Osteoblast (primary cell): ENCODE data around the gene CDX1. TPM values are rescaled to one million over a fixed set of nuclear protein-coding genes. Genes with fewer than 3 reads are reported as not detected.

Source experiments
- DNase-seq: peaks from one replicate; pipeline ENCODE4 v3.0.0; 2011; ENCODE audit warnings: low spot score, mixed read lengths; ENCODE audit not compliant: insufficient read length; ENCODE audit errors: missing footprints
- H2AFZ ChIP-seq: 2 replicates; pipeline ENCODE4 v1.6.0; 2011; ENCODE audit warnings: mild to moderate bottlenecking, low read length
- H3K27ac ChIP-seq: 2 replicates; pipeline ENCODE4 v1.5.1; 2011; ENCODE audit warnings: mild to moderate bottlenecking, low read depth, low read length, moderate library complexity
- H3K27me3 ChIP-seq: 2 replicates; pipeline ENCODE4 v1.6.0; 2012; ENCODE audit warnings: mild to moderate bottlenecking, control low read depth, inconsistent platforms, low read length, moderate library complexity; ENCODE audit not compliant: insufficient read depth
- H3K36me3 ChIP-seq: 2 replicates; pipeline ENCODE4 v1.5.1; 2011; ENCODE audit warnings: mild to moderate bottlenecking, low read length, control low read depth, moderate library complexity; ENCODE audit not compliant: insufficient read depth
- H3K4me1 ChIP-seq: 2 replicates; pipeline ENCODE4 v1.5.1; 2011; ENCODE audit warnings: mild to moderate bottlenecking, low read length, control low read depth, moderate library complexity; ENCODE audit not compliant: insufficient read depth
- H3K4me2 ChIP-seq: 2 replicates; pipeline ENCODE4 v1.6.0; 2011; ENCODE audit warnings: mild to moderate bottlenecking, low read length; ENCODE audit not compliant: insufficient read depth
- H3K4me3 ChIP-seq: fragments of 200-600 bp; sonication (generic); 3 replicates; pipeline ENCODE4 v1.5.1; 2012; ENCODE audit warnings: mild to moderate bottlenecking, low read length, inconsistent platforms; ENCODE audit not compliant: insufficient read depth
- H3K79me2 ChIP-seq: 2 replicates; pipeline ENCODE4 v1.6.0; 2012; ENCODE audit warnings: mild to moderate bottlenecking, low read length, control low read depth, inconsistent platforms; ENCODE audit not compliant: insufficient read depth
- H3K9me3 ChIP-seq: 2 replicates; pipeline ENCODE4 v1.5.1; 2011; ENCODE audit warnings: low read depth, low read length, control low read depth
- H4K20me1 ChIP-seq: 2 replicates; pipeline ENCODE4 v1.6.0; 2012; ENCODE audit warnings: mild to moderate bottlenecking, low read length, control low read depth; ENCODE audit not compliant: insufficient read depth
- total RNA-seq: library from RNA; depleted of rRNA; stranded (reverse); fragments of >200 nt; gene quantifications from 2 replicates; pipeline ENCODE4 v1.2.3, GENCODE V29; 2012
- TF ChIP-seq, protein P1 (sequence below): IDR thresholded peaks from 2 replicates; pipeline ENCODE4 v1.5.1; 2011; ENCODE audit warnings: mild to moderate bottlenecking, low read depth, low read length, moderate library complexity; ENCODE audit errors: extremely low read depth

Gene CDX1
- total RNA-seq, 1 donor, result 0.36 TPM

DNA sequence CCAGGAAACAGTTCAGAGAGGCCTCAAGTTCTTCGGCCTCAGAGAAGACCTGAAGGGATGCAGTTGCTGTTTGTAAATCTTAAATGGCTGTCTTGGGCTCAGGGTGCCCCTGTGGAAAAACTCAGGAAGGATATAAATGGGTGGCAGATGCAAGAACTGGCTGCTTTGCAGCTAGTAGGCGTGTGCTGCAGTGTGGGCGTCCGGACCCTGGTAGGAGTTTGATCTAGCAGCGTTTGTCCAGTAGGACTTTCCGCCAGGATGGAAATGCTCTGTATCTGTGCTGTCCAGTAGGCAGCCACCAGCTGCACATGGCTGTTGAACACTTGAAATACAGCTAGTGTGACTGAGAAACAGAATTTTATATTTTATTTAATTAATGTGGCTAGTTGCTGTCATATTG, 7.7 kb downstream of the CDX1 start:
- Histone ChIP-seq H2AFZ (no peak overlapping the region), H3K27me3 (no peaks in the 10 kb centered on the region), H4K20me1 (no peaks in the 10 kb centered on the region), H3K36me3 (no peaks in the 10 kb centered on the region), H3K9me3 (no peaks in the 10 kb centered on the region), H3K79me2 (no peaks in the 10 kb centered on the region), H3K4me2 (no peak overlapping the region), H3K4me3 (no peak overlapping the region), H3K27ac (no peak overlapping the region), H3K4me1 (no peaks in the 10 kb centered on the region)
- DNase-seq, result no peak
- TF ChIP-seq, protein P1, sequence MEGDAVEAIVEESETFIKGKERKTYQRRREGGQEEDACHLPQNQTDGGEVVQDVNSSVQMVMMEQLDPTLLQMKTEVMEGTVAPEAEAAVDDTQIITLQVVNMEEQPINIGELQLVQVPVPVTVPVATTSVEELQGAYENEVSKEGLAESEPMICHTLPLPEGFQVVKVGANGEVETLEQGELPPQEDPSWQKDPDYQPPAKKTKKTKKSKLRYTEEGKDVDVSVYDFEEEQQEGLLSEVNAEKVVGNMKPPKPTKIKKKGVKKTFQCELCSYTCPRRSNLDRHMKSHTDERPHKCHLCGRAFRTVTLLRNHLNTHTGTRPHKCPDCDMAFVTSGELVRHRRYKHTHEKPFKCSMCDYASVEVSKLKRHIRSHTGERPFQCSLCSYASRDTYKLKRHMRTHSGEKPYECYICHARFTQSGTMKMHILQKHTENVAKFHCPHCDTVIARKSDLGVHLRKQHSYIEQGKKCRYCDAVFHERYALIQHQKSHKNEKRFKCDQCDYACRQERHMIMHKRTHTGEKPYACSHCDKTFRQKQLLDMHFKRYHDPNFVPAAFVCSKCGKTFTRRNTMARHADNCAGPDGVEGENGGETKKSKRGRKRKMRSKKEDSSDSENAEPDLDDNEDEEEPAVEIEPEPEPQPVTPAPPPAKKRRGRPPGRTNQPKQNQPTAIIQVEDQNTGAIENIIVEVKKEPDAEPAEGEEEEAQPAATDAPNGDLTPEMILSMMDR, result no peak

DNA sequence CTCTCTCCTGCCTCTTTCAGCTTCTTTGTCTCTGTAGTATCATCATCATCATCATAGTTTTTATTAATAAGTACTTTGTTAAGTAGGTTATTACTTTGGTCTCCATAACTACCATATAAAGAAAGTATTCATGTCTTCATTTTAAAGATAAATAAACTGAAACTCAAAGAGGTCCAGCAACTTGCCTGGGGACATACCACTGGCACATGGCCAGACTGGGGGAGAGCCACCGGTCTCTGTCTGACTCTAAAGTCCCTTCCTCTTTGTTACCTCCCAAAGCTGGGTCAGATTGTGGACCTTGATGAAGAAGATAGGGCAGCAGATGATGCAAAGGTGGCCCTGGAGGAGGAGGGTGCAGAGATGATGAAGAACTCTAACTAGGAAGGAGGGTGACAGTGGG, 8.5 kb downstream of the CDX1 start:
- Histone ChIP-seq H3K27ac (no peak overlapping the region), H2AFZ (no peak overlapping the region), H3K4me2 (no peak overlapping the region), H3K4me3 (no peak overlapping the region), H4K20me1 (no peaks in the 10 kb centered on the region), H3K79me2 (no peaks in the 10 kb centered on the region), H3K4me1 (no peaks in the 10 kb centered on the region), H3K36me3 (no peaks in the 10 kb centered on the region), H3K9me3 (no peaks in the 10 kb centered on the region), H3K27me3 (no peaks in the 10 kb centered on the region)
- TF ChIP-seq, protein P1, result no peak
- DNase-seq, result no peak

DNA sequence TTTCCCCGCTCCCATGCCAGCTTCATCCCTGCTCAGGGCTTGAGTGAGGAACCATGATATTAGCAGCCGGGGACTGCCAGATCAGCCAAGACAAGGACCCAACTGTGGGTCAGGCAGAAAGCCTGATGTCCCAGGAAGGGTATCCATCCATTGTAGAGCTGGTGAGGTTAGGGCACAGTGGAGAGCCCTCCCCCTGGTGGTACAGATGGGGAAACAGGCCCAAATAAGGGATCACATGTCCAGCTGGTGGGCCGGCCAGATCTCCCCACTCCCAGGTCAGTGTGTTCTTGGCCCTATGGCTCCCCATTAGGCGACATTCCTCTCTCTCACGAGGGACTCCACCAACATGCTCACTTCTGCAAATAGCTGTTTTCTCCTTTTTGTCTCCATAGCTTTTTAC, 9.0 kb downstream of the CDX1 start:
- no peaks in the 10 kb centered on the region for H3K79me2 ChIP-seq
- H3K36me3 ChIP-seq, result no peaks in the 10 kb centered on the region
- H3K27me3 ChIP-seq, result no peaks in the 10 kb centered on the region
- H3K4me3 ChIP-seq, result no peak overlapping the region
- TF ChIP-seq, protein P1, result peak; percentile 73
- peaks cover 2% of the 10 kb centered on the region for H3K4me1 ChIP-seq
- no peaks in the 10 kb centered on the region for H3K9me3 ChIP-seq
- peak; percentile 96 for DNase-seq
- H4K20me1 ChIP-seq, result no peaks in the 10 kb centered on the region
- H3K27ac ChIP-seq, result no peak overlapping the region
- no peak overlapping the region for H3K4me2 ChIP-seq
- H2AFZ ChIP-seq, result no peak overlapping the region

DNA sequence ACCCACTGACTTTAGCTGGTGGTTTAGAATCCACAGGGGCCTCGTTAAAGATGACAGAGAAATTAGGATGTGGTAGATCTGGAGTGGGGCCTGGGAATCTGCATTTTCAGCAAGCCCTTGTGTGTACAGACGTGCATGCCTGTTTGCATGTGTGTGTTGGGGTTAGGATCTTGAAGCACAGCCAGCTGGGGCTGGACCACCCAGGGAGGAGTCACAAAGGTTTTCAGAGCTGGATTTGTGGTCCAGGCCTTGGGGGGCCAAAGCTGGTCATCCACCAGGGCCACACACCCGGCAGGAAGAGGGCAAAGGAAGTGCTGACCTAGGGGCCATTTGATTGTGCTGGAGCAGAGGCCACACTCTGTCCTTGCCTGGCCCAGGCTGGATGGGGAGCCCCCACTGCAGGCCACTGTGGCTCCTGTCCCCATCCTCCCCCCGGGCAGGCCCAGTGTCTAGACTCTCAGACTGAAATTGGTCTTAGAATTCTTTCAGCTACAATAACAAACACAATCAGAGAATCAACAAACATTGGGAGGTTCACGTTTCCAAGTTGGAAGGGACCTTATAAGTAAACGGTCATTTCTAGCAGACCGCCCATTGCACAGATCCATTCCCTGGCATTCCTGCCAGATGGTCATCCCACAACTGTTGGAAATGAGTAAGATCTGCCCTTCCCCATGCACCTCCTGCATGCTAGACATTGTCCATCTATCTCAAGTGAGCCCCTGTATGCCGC, 10.3 kb downstream of the CDX1 start:
- Histone ChIP-seq H3K27me3 (no peaks in the 10 kb centered on the region), H2AFZ (no peak overlapping the region), H4K20me1 (no peaks in the 10 kb centered on the region), H3K4me3 (no peak overlapping the region), H3K27ac (no peak overlapping the region), H3K79me2 (no peaks in the 10 kb centered on the region), H3K36me3 (no peaks in the 10 kb centered on the region), H3K9me3 (no peaks in the 10 kb centered on the region), H3K4me2 (no peak overlapping the region), H3K4me1 (peaks cover 7% of the 10 kb centered on the region)
- TF ChIP-seq, protein P1, result no peak
- no peak for DNase-seq
